Liver (tissue), 3 donors: ENCODE results near the gene FAM193A.

Experiments
- JUND ChIP-seq, 2 donors: IDR thresholded peaks; 2 replicates each; pipeline ENCODE4 v1.6.1; 2016; ENCODE audit warnings: antibody characterized with exemption in 2 of 2
- TAF1 ChIP-seq: conservative IDR thresholded peaks from 2 replicates; pipeline ENCODE4 v1.6.1; 2016; ENCODE audit warnings: antibody characterized with exemption, mild to moderate bottlenecking
- TF ChIP-seq, protein P1 (sequence below): fragments of 150-350 bp; IDR thresholded peaks from 2 replicates; pipeline ENCODE4 v1.5.1; 2017; ENCODE audit warnings: improper control_type of control experiment, low read depth, low read length; ENCODE audit not compliant: missing input control
- TF ChIP-seq, protein P2 (sequence below): IDR thresholded peaks from 2 replicates; pipeline ENCODE4 v1.6.1; 2016; ENCODE audit warnings: antibody characterized with exemption, mild to moderate bottlenecking
- donor health status: healthy.
- donor health status: healthy.

DNA sequence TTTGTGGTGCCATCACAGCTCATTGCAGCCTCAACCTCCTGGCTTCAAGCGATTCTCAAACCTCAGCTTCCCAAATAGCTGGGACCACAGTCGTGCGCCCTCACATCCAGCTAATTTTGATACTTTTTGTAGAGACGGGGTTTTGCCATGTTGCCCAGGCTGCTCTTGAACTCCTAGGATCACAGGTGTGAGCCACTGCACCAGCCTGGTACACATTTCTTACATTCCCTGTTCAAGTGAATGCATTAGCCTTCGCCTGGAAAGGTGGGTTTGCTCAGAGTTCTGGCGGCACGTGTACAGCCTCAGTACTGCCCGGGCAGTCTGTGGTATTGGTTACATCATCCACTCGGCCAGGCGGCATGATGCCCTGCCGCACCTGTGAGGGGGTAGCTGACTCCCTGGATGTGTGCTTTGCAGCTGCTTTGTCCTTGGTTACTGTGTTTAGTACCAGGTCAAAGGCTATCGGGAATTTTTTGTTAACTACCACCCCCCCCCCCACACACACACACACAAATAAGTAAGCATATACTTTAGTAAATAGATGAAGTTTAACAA is 162.6 kb downstream of the FAM193A start:
- TF ChIP-seq, protein P1, sequence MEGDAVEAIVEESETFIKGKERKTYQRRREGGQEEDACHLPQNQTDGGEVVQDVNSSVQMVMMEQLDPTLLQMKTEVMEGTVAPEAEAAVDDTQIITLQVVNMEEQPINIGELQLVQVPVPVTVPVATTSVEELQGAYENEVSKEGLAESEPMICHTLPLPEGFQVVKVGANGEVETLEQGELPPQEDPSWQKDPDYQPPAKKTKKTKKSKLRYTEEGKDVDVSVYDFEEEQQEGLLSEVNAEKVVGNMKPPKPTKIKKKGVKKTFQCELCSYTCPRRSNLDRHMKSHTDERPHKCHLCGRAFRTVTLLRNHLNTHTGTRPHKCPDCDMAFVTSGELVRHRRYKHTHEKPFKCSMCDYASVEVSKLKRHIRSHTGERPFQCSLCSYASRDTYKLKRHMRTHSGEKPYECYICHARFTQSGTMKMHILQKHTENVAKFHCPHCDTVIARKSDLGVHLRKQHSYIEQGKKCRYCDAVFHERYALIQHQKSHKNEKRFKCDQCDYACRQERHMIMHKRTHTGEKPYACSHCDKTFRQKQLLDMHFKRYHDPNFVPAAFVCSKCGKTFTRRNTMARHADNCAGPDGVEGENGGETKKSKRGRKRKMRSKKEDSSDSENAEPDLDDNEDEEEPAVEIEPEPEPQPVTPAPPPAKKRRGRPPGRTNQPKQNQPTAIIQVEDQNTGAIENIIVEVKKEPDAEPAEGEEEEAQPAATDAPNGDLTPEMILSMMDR: no peak
- TF ChIP-seq JUND (IDR thresholded peaks at IDR 0.05) (no peak), TAF1 (no peak)
- TF ChIP-seq, protein P2, sequence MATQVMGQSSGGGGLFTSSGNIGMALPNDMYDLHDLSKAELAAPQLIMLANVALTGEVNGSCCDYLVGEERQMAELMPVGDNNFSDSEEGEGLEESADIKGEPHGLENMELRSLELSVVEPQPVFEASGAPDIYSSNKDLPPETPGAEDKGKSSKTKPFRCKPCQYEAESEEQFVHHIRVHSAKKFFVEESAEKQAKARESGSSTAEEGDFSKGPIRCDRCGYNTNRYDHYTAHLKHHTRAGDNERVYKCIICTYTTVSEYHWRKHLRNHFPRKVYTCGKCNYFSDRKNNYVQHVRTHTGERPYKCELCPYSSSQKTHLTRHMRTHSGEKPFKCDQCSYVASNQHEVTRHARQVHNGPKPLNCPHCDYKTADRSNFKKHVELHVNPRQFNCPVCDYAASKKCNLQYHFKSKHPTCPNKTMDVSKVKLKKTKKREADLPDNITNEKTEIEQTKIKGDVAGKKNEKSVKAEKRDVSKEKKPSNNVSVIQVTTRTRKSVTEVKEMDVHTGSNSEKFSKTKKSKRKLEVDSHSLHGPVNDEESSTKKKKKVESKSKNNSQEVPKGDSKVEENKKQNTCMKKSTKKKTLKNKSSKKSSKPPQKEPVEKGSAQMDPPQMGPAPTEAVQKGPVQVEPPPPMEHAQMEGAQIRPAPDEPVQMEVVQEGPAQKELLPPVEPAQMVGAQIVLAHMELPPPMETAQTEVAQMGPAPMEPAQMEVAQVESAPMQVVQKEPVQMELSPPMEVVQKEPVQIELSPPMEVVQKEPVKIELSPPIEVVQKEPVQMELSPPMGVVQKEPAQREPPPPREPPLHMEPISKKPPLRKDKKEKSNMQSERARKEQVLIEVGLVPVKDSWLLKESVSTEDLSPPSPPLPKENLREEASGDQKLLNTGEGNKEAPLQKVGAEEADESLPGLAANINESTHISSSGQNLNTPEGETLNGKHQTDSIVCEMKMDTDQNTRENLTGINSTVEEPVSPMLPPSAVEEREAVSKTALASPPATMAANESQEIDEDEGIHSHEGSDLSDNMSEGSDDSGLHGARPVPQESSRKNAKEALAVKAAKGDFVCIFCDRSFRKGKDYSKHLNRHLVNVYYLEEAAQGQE: no peak
